Mesendoderm (in vitro differentiated cells): Measurements from ENCODE around the gene SOX6.
A peak's percentile ranks its signal among the peaks of the same experiment; 100 is the strongest.

Source experiments
- DNase-seq: peaks from one replicate; pipeline ENCODE4 v3.0.0; 2013
- H2AK5ac ChIP-seq: 2 replicates; pipeline ENCODE4 v1.6.1; 2013; ENCODE audit warnings: low read length, inconsistent platforms
- H2BK120ac ChIP-seq: 2 replicates; pipeline ENCODE4 v1.6.1; 2013; ENCODE audit warnings: low read depth, mild to moderate bottlenecking, low read length, moderate library complexity, mixed read lengths
- H2BK15ac ChIP-seq: replicated peaks from 2 replicates; pipeline ENCODE4 v1.6.1; 2013; ENCODE audit warnings: low read depth, mild to moderate bottlenecking, moderate library complexity
- H2BK5ac ChIP-seq: 2 replicates; pipeline ENCODE4 v1.6.1; 2013; ENCODE audit warnings: low read length, inconsistent platforms
- H3K18ac ChIP-seq: 2 replicates; pipeline ENCODE4 v1.6.1; 2013; ENCODE audit warnings: mild to moderate bottlenecking, low read length, mixed read lengths
- H3K23ac ChIP-seq: one replicate; pipeline ENCODE4 v1.6.1; 2013; ENCODE audit warnings: low read length
- H3K27ac ChIP-seq: 2 replicates; pipeline ENCODE4 v1.5.1; 2013; ENCODE audit warnings: low read depth, mild to moderate bottlenecking, inconsistent platforms, low read length, moderate library complexity
- H3K27me3 ChIP-seq: 2 replicates; pipeline ENCODE4 v1.6.1; 2013; ENCODE audit warnings: low read length, control low read depth, mild to moderate bottlenecking, inconsistent platforms; ENCODE audit not compliant: insufficient read depth, poor library complexity
- H3K36me3 ChIP-seq: 2 replicates; pipeline ENCODE4 v1.6.1; 2013; ENCODE audit warnings: low read length, inconsistent platforms; ENCODE audit not compliant: control insufficient read depth, insufficient read depth
- H3K4ac ChIP-seq: one replicate; pipeline ENCODE4 v1.6.1; 2013; ENCODE audit warnings: low read depth, mild to moderate bottlenecking, low read length, moderate library complexity
- H3K4me1 ChIP-seq: 2 replicates; pipeline ENCODE4 v1.6.1; 2013; ENCODE audit warnings: low read depth, low read length, inconsistent platforms; ENCODE audit not compliant: control insufficient read depth
- H3K4me2 ChIP-seq: 2 replicates; pipeline ENCODE4 v1.6.1; 2013; ENCODE audit warnings: low read length
- H3K4me3 ChIP-seq: 2 replicates; pipeline ENCODE4 v1.5.1; 2013; ENCODE audit warnings: mild to moderate bottlenecking, low read length
- H3K56ac ChIP-seq: one replicate; pipeline ENCODE4 v1.6.1; 2013; ENCODE audit warnings: low read length
- H3K79me1 ChIP-seq: 2 replicates; pipeline ENCODE4 v1.6.1; 2013; ENCODE audit warnings: low read length, inconsistent platforms
- H3K79me2 ChIP-seq: 2 replicates; pipeline ENCODE4 v1.6.1; 2013; ENCODE audit warnings: mild to moderate bottlenecking, low read length; ENCODE audit not compliant: control insufficient read depth, insufficient read depth
- H3K9ac ChIP-seq: 2 replicates; pipeline ENCODE4 v1.6.1; 2013; ENCODE audit warnings: low read length, inconsistent platforms
- H4K5ac ChIP-seq: one replicate; pipeline ENCODE4 v1.6.1; 2013; ENCODE audit warnings: low read length
- H4K8ac ChIP-seq: one replicate; pipeline ENCODE4 v1.6.1; 2013; ENCODE audit warnings: low read depth, mild to moderate bottlenecking, control low read depth, low read length, moderate library complexity
- WGBS: extraction: QIAGEN DNeasy Blood & Tissue Kit; methylation state at CpG from one replicate; pipeline ENCODE4 v1.1.7; 2013; ENCODE audit warnings: low lambda C conversion rate, missing lambda C conversion rate; ENCODE audit not compliant: insufficient coverage; ENCODE audit errors: extremely low coverage; 5-methylcytosine and 5-hydroxymethylcytosine counted together

SOX6 gene

DNA sequence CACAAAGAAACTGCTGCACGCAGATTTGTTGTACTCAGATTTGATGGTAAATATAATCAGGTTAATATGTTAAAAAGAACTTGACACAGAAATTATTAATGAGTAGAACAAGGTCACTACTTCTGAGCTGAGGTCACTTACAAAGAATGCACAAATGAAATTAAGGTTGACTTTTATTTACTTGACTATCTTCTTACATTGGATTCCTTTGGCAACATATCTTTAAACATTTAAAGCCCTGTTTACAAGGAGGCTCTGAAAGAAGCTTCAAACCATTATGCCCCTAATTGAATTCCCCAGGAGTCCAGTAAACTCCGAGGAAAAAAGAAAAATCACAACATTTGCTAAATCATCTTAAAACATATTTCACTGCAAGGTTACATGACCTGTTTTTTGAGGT, 245.5 kb downstream of the SOX6 start:
- H3K79me2 ChIP-seq = no peaks in the 10 kb centered on the region
- H3K4ac ChIP-seq = no peak overlapping the region
- WGBS = no CpG with 5 or more reads among the region's 2 CpGs
- H3K27me3 ChIP-seq = no peaks in the 10 kb centered on the region
- H3K79me1 ChIP-seq = no peaks in the 10 kb centered on the region
- H2BK15ac ChIP-seq = no peak overlapping the region
- no peak overlapping the region for H3K4me3 ChIP-seq
- H3K4me2 ChIP-seq = no peak overlapping the region
- H4K5ac ChIP-seq = no peak overlapping the region
- H2AK5ac ChIP-seq = no peak overlapping the region
- H3K36me3 ChIP-seq = no peaks in the 10 kb centered on the region
- no peak overlapping the region for H3K27ac ChIP-seq
- no peak overlapping the region for H3K9ac ChIP-seq
- H2BK5ac ChIP-seq = no peak overlapping the region
- H2BK120ac ChIP-seq = no peak overlapping the region
- no peak overlapping the region for H4K8ac ChIP-seq
- H3K23ac ChIP-seq = no peak overlapping the region
- no peaks in the 10 kb centered on the region for H3K4me1 ChIP-seq
- DNase-seq = peak; percentile 2
- H3K56ac ChIP-seq = no peak overlapping the region
- no peak overlapping the region for H3K18ac ChIP-seq

DNA sequence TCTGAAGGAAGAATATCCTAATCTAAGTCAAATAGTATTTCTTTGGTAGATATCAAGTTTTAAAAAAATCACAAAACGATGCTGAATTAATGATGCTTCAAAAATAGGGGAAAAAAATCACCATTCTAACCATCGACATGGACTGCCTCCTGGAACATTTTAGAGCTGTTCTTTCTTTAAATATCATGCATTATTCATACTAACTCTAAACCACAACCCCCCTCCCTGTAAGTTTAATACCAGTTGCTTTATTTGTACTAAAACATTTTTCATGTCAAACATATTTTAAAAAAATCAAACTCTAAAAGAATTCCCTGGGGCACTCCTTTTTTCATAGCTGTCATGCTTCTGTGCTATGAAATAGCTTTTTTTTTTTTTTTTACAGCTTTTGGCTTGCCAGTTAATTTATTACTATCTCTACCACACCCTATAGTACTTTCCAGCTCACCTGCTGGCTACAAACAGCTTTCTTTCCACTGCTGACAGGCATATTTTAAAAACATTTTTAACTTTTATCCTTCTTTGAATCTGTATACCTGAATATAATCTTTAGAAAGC, 256.9 kb downstream of the SOX6 start:
- H2BK120ac ChIP-seq = no peak overlapping the region
- WGBS = no CpG with 5 or more reads among the region's 2 CpGs

DNA sequence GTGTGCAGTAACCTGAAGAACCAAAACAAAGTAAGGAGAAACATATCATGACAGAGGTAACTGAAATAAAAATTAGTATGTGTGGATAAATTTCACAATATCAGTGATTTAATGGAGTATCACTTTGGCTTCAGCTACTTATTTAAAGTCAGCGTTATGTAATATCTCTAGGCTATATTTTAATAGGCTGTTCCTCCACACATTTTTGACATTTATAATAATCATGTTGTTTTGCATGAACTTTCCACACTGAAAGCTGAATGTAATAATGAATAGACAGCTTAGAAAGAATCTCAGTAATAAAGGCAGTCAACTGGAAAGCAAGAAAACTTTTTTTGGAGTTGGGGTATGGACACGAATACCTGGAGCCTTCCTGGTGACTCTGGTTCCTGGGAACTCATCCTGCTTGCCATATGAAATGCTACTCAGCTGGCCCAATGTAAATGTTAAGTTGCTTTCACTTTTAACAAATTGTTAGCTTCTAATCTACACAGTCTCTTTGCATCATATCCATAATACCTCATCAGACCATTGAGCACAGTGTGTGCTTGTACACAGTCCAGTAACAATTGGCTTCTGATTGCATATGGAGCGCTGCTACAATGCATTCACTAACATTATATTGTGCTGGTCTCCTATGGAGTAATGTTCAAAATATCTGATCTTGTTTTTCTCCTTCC, 257.7 kb downstream of the SOX6 start:
- DNase-seq = no peak
- H3K27ac ChIP-seq = no peak overlapping the region
- no peaks in the 10 kb centered on the region for H3K36me3 ChIP-seq
- no peak overlapping the region for H3K4ac ChIP-seq
- H4K8ac ChIP-seq = no peak overlapping the region
- WGBS = no CpG with 5 or more reads among the region's 3 CpGs
- H2BK5ac ChIP-seq = no peak overlapping the region
- H3K79me2 ChIP-seq = no peaks in the 10 kb centered on the region
- H3K18ac ChIP-seq = no peak overlapping the region
- no peak overlapping the region for H3K23ac ChIP-seq
- H3K4me1 ChIP-seq = peaks cover 2% of the 10 kb centered on the region
- no peak overlapping the region for H3K4me3 ChIP-seq
- no peaks in the 10 kb centered on the region for H3K27me3 ChIP-seq
- H3K4me2 ChIP-seq = no peak overlapping the region
- no peak overlapping the region for H3K9ac ChIP-seq
- no peak overlapping the region for H3K56ac ChIP-seq
- H3K79me1 ChIP-seq = no peaks in the 10 kb centered on the region
- H4K5ac ChIP-seq = no peak overlapping the region
- H2BK120ac ChIP-seq = no peak overlapping the region
- H2AK5ac ChIP-seq = no peak overlapping the region
- H2BK15ac ChIP-seq = no peak overlapping the region

More for the DNA sequence above, 256.9 kb downstream of the SOX6 start:
- H2AK5ac ChIP-seq = no peak overlapping the region
- DNase-seq = no peak
- H3K23ac ChIP-seq = no peak overlapping the region
- no peak overlapping the region for H3K4me2 ChIP-seq
- no peak overlapping the region for H3K4me3 ChIP-seq
- no peak overlapping the region for H3K4ac ChIP-seq
- H3K9ac ChIP-seq = no peak overlapping the region
- no peak overlapping the region for H4K5ac ChIP-seq
- no peak overlapping the region for H2BK15ac ChIP-seq
- no peaks in the 10 kb centered on the region for H3K79me1 ChIP-seq
- H3K27me3 ChIP-seq = no peaks in the 10 kb centered on the region
- H3K18ac ChIP-seq = no peak overlapping the region
- no peak overlapping the region for H3K56ac ChIP-seq
- no peaks in the 10 kb centered on the region for H3K79me2 ChIP-seq
- no peak overlapping the region for H4K8ac ChIP-seq
- no peaks in the 10 kb centered on the region for H3K4me1 ChIP-seq
- no peak overlapping the region for H3K27ac ChIP-seq
- no peaks in the 10 kb centered on the region for H3K36me3 ChIP-seq
- no peak overlapping the region for H2BK5ac ChIP-seq

DNA sequence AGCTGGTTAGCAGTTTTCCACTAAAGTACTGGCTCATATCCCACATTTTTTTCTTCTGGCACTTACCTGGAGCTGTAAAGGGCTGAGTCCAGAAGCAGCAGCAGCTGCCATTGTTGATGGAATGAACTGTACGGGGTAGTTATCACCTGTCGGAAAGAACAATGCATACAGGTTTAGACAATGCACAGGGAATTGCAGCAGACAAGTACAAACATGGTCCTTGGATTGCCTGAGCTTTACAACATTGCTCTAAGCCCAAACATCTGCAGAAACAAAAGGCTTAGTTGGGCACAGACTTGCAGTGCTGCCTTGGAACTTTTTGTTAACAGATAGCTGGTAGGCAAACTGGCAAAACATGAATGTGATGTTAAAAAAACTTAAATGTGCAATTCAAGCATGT, 258.8 kb downstream of the SOX6 start:
- no peaks in the 10 kb centered on the region for H3K36me3 ChIP-seq
- H3K4me2 ChIP-seq = no peak overlapping the region
- no peak overlapping the region for H2BK120ac ChIP-seq
- H3K9ac ChIP-seq = no peak overlapping the region
- H3K79me1 ChIP-seq = no peaks in the 10 kb centered on the region
- no CpG with 5 or more reads among the region's 2 CpGs for WGBS
- H2AK5ac ChIP-seq = no peak overlapping the region
- no peak overlapping the region for H3K4me3 ChIP-seq
- no peak for DNase-seq
- no peak overlapping the region for H3K56ac ChIP-seq
- no peak overlapping the region for H4K5ac ChIP-seq
- H2BK5ac ChIP-seq = no peak overlapping the region
- H3K79me2 ChIP-seq = no peaks in the 10 kb centered on the region
- no peak overlapping the region for H4K8ac ChIP-seq
- peaks cover 2% of the 10 kb centered on the region for H3K4me1 ChIP-seq
- H3K23ac ChIP-seq = no peak overlapping the region
- H3K4ac ChIP-seq = no peak overlapping the region
- no peak overlapping the region for H3K27ac ChIP-seq
- H3K27me3 ChIP-seq = no peaks in the 10 kb centered on the region
- no peak overlapping the region for H2BK15ac ChIP-seq
- no peak overlapping the region for H3K18ac ChIP-seq

GRCh38 chr11:16096336-16096735, 260.0 kb downstream of the SOX6 start:
- H2AK5ac ChIP-seq = no peak overlapping the region
- no peak overlapping the region for H2BK15ac ChIP-seq
- no peak overlapping the region for H2BK5ac ChIP-seq
- H4K8ac ChIP-seq = no peak overlapping the region
- H3K4me2 ChIP-seq = no peak overlapping the region
- no peak overlapping the region for H3K56ac ChIP-seq
- WGBS = 100% methylated on average over 1 of the region's 2 CpGs
- H4K5ac ChIP-seq = no peak overlapping the region
- H3K4me3 ChIP-seq = no peak overlapping the region
- H3K27ac ChIP-seq = no peak overlapping the region
- H3K79me1 ChIP-seq = no peaks in the 10 kb centered on the region
- H2BK120ac ChIP-seq = no peak overlapping the region
- H3K4me1 ChIP-seq = peaks cover 2% of the 10 kb centered on the region
- H3K79me2 ChIP-seq = no peaks in the 10 kb centered on the region
- no peaks in the 10 kb centered on the region for H3K36me3 ChIP-seq
- H3K18ac ChIP-seq = no peak overlapping the region
- no peak overlapping the region for H3K4ac ChIP-seq
- no peak for DNase-seq
- H3K23ac ChIP-seq = no peak overlapping the region
- no peaks in the 10 kb centered on the region for H3K27me3 ChIP-seq
- H3K9ac ChIP-seq = no peak overlapping the region

- H3K9ac ChIP-seq = no peak overlapping the region
- H3K23ac ChIP-seq = no peak overlapping the region
- H3K79me1 ChIP-seq = no peaks in the 10 kb centered on the region
- no peak overlapping the region for H3K27ac ChIP-seq
- no peaks in the 10 kb centered on the region for H3K79me2 ChIP-seq
- no peaks in the 10 kb centered on the region for H3K27me3 ChIP-seq
- H2AK5ac ChIP-seq = no peak overlapping the region
- H2BK15ac ChIP-seq = no peak overlapping the region
- peaks cover 2% of the 10 kb centered on the region for H3K4me1 ChIP-seq
- no peak overlapping the region for H2BK120ac ChIP-seq
- H4K5ac ChIP-seq = no peak overlapping the region
- no CpG with 5 or more reads among the region's 1 CpG for WGBS
- no peak overlapping the region for H3K4ac ChIP-seq
- H2BK5ac ChIP-seq = no peak overlapping the region
- H3K4me2 ChIP-seq = no peak overlapping the region
- no peaks in the 10 kb centered on the region for H3K36me3 ChIP-seq
- no peak overlapping the region for H4K8ac ChIP-seq
- no peak overlapping the region for H3K18ac ChIP-seq
- no peak overlapping the region for H3K56ac ChIP-seq
- no peak for DNase-seq
- H3K4me3 ChIP-seq = no peak overlapping the region
Observed at GRCh38 chr11:16095756-16096155, 260.6 kb downstream of the SOX6 start.
